Large intestine (tissue), 3 donors: Measurements from ENCODE around the gene CNN2. TPM values are rescaled to one million over a fixed set of nuclear protein-coding genes. Genes with fewer than 3 reads are reported as not detected.

Source experiments
- DNase-seq, 2 donors: peaks; one replicate each; pipeline versions ENCODE4 v3.0.0 to v3.0.0-alpha.2; 2013
- H3K27ac ChIP-seq: one replicate; pipeline ENCODE4 v1.5.1; 2013; ENCODE audit warnings: low read length
- H3K27me3 ChIP-seq: 2 replicates; pipeline ENCODE4 v1.6.1; 2013; ENCODE audit warnings: low read length; ENCODE audit not compliant: control insufficient read depth, insufficient read depth
- H3K36me3 ChIP-seq: 2 replicates; pipeline ENCODE4 v1.6.1; 2013; ENCODE audit warnings: low read length; ENCODE audit not compliant: control insufficient read depth, insufficient read depth
- H3K4me1 ChIP-seq: one replicate; pipeline ENCODE4 v1.6.1; 2013; ENCODE audit warnings: low read length; ENCODE audit not compliant: control insufficient read depth, insufficient read depth
- H3K4me3 ChIP-seq: one replicate; pipeline ENCODE4 v1.5.1; 2013; ENCODE audit warnings: low read length
- H3K9me3 ChIP-seq: one replicate; pipeline ENCODE4 v1.6.1; 2013; ENCODE audit warnings: mild to moderate bottlenecking, low read depth, low read length, moderate library complexity; ENCODE audit not compliant: control insufficient read depth
- WGBS: methylation state at CpG from one replicate; pipeline ENCODE4 v1.1.5; 2013; ENCODE audit warnings: low lambda C conversion rate; ENCODE audit not compliant: insufficient coverage; 5-methylcytosine and 5-hydroxymethylcytosine counted together
- polyA plus RNA-seq: library from polyadenylated mRNA; unstranded; fragments of 120-200 nt; gene quantifications from one replicate; pipeline ENCODE4 v1.2.1, GENCODE V29; 2013

Gene CNN2
- polyA plus RNA-seq, 1 donor: 31.5 TPM

DNA sequence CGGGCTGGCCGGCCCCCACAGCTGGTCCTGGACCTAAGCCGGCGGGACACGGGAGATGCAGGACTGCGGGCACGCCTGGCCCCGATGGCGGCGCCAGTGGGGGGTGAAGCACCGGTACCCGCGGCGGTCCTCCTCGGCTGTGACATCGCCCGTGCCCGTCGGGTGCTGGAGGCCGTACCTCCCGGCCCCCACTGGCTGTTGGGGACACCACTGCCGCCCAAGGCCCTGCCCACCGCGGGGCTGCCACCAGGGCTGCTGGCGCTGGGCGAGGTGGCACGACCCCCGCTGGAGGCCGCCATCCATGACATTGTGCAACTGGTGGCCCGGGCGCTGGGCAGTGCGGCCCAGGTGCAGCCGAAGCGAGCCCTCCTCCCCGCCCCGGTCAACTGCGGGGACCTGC lies 23.1 kb upstream of the CNN2 start:
- Histone ChIP-seq H3K4me1 (peaks cover 11% of the 10 kb centered on the region), H3K36me3 (peaks cover under 1% of the 10 kb centered on the region), H3K27ac (no peak overlapping the region), H3K27me3 (peaks cover 38% of the 10 kb centered on the region), H3K9me3 (peaks cover 13% of the 10 kb centered on the region), H3K4me3 (no peak overlapping the region)
- no peak for DNase-seq
- WGBS: no CpG with 5 or more reads among the region's 37 CpGs

DNA sequence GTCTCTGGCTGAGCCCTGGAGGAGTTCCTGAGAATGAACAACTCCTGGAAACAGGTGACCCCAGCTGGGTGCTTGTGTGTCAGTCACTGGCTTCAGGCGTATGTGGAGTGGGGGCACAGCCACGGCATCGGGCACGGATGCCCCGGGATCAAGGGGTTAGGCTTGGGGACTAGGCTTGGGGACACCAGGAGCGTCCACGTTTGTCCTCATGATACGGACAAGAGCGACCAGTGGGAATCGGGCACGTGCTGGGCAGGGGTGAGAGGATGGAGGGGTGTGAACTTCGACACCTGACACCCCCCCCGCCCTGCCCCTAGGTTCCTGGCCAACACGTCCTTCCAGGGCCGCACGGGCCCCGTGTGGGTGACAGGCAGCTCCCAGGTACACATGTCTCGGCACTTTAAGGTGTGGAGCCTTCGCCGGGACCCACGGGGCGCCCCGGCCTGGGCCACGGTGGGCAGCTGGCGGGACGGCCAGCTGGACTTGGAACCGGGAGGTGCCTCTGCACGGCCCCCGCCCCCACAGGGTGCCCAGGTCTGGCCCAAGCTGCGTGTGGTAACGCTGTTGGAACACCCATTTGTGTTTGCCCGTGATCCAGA lies 22.1 kb upstream of the CNN2 start:
- WGBS: no CpG with 5 or more reads among the region's 32 CpGs
- H3K27ac ChIP-seq: no peak overlapping the region
- H3K9me3 ChIP-seq: peaks cover 19% of the 10 kb centered on the region
- H3K36me3 ChIP-seq: peaks cover 3% of the 10 kb centered on the region
- H3K4me1 ChIP-seq: peaks cover 11% of the 10 kb centered on the region
- DNase-seq: no peak
- peaks cover 27% of the 10 kb centered on the region for H3K27me3 ChIP-seq
- no peak overlapping the region for H3K4me3 ChIP-seq

- peaks cover 19% of the 10 kb centered on the region for H3K9me3 ChIP-seq
- 80% methylated on average over 4 of the region's 70 CpGs for WGBS
- H3K27ac ChIP-seq: no peak overlapping the region
- peaks cover 12% of the 10 kb centered on the region for H3K4me1 ChIP-seq
- no peak overlapping the region for H3K4me3 ChIP-seq
- peaks cover 7% of the 10 kb centered on the region for H3K36me3 ChIP-seq
- H3K27me3 ChIP-seq: peaks cover 20% of the 10 kb centered on the region
- DNase-seq: no peak
These were observed 21.4 kb upstream of the CNN2 start for GRCh38 chr19:1004803-1005664.

GRCh38 chr19:1006711-1007398 lies 19.6 kb upstream of the CNN2 start:
- 80% methylated on average over 1 of the region's 27 CpGs for WGBS
- DNase-seq: no peak

DNA sequence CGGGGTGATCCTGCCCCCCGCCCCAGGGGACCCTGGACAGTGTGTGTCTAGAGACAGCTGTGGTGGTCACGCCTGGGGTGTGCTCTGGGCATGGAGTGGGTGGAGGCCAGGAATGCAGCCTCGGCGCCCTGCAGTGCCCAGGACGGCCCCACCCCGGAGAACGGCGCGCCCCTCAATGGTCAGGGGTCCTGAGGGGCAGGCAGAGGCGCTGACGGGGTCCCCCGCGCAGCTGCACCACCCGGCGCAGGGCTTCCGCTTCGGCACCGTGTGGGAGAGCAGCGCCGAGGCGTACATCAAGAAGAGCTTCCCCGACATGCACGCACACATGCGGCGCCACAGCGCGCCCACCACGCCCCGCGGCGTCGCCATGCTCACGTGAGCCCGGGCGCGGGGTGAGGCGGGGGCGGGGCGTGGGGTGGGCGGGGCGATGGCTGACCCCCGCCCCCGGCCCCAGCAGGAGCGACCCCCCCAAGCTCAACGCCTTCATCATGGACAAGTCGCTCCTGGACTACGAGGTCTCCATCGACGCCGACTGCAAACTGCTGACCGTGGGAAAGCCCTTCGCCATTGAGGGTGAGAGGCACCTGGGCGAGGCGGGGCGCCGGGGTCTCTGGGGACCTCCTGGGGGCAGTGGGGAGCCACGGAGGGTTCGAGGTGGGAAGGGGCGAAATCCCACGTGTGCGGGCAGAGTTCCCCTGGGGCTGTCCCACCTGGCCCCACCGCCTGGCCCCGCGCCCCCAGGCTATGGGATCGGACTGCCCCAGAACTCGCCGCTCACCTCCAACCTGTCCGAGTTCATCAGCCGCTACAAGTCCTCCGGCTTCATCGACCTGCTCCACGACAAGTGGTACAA lies 18.8 kb upstream of the CNN2 start:
- Histone ChIP-seq H3K36me3 (peaks cover 22% of the 10 kb centered on the region), H3K27ac (no peak overlapping the region), H3K27me3 (peaks cover 1% of the 10 kb centered on the region), H3K9me3 (peaks cover 31% of the 10 kb centered on the region), H3K4me1 (peaks cover 3% of the 10 kb centered on the region), H3K4me3 (no peak overlapping the region)
- no CpG with 5 or more reads among the region's 73 CpGs for WGBS
- DNase-seq: no peak

More at GRCh38 chr19:1006711-1007398, 19.6 kb upstream of the CNN2 start:
- Histone ChIP-seq H3K36me3 (peaks cover 15% of the 10 kb centered on the region), H3K9me3 (peaks cover 26% of the 10 kb centered on the region), H3K27ac (no peak overlapping the region), H3K27me3 (peaks cover 7% of the 10 kb centered on the region), H3K4me3 (no peak overlapping the region), H3K4me1 (peaks cover 3% of the 10 kb centered on the region)

DNA sequence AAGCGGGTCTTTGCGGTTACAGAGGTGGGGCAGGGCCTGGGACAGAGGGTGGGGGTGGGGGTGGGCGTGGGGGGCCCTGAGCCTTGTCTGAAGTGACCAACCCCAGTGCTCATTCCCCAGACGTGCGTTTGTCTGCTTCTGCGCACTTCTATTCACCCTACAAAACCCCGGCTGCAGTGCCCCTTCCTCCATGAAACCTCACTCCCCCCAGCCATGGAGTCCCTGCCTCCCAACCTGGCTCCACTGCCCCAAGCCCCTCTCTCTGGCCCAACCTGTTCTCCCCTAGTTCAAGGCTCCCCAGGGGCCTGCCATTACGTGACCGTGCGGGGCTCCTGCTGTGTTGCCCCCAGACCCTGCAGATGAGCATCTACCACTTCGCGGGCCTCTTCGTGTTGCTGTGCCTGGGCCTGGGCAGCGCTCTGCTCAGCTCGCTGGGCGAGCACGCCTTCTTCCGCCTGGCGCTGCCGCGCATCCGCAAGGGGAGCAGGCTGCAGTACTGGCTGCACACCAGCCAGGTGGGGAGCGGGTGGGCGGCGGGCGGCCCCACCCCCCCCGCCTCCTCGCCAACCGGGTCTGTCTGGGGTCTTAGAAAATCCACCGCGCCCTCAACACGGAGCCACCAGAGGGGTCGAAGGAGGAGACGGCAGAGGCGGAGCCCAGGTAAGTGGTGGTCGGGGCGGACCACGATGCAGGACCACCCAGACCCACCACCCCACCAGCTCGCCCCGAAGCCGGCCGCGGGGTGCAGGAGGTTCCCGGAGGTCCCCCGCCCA lies 18.0 kb upstream of the CNN2 start:
- Histone ChIP-seq H3K9me3 (peaks cover 31% of the 10 kb centered on the region), H3K4me3 (no peak overlapping the region), H3K27me3 (no peaks in the 10 kb centered on the region), H3K4me1 (peaks cover 3% of the 10 kb centered on the region), H3K36me3 (peaks cover 30% of the 10 kb centered on the region), H3K27ac (no peak overlapping the region)
- DNase-seq: no peak
- WGBS: no CpG with 5 or more reads among the region's 45 CpGs

- WGBS: no CpG with 5 or more reads among the region's 92 CpGs
- H3K36me3 ChIP-seq: peaks cover 39% of the 10 kb centered on the region
- H3K9me3 ChIP-seq: peaks cover 31% of the 10 kb centered on the region
- DNase-seq: no peak
- no peak overlapping the region for H3K4me3 ChIP-seq
- H3K27ac ChIP-seq: peak overlapping the region; percentile 31
- peaks cover 3% of the 10 kb centered on the region for H3K4me1 ChIP-seq
- no peaks in the 10 kb centered on the region for H3K27me3 ChIP-seq
These were observed 17.1 kb upstream of the CNN2 start for GRCh38 chr19:1009041-1009980.

GRCh38 chr19:1009981-1010538 lies 16.3 kb upstream of the CNN2 start:
- peak overlapping the region; percentile 31 for H3K27ac ChIP-seq
- WGBS: no CpG with 5 or more reads among the region's 29 CpGs
- H3K9me3 ChIP-seq: peaks cover 24% of the 10 kb centered on the region
- DNase-seq: no peak
- no peak overlapping the region for H3K4me3 ChIP-seq
- no peaks in the 10 kb centered on the region for H3K27me3 ChIP-seq
- H3K36me3 ChIP-seq: peaks cover 47% of the 10 kb centered on the region
- peaks cover 3% of the 10 kb centered on the region for H3K4me1 ChIP-seq
